Measurements from ENCODE around the gene CIDEA. TPM values are rescaled to one million over a fixed set of nuclear protein-coding genes. Genes with fewer than 3 reads are reported as not detected.

CIDEA gene
- total and polyA plus RNA-seq, 9 of the 15 experiments (the other 6 are each of a cell fraction or from before 2014, with no cell fraction given), result not detected

DNA sequence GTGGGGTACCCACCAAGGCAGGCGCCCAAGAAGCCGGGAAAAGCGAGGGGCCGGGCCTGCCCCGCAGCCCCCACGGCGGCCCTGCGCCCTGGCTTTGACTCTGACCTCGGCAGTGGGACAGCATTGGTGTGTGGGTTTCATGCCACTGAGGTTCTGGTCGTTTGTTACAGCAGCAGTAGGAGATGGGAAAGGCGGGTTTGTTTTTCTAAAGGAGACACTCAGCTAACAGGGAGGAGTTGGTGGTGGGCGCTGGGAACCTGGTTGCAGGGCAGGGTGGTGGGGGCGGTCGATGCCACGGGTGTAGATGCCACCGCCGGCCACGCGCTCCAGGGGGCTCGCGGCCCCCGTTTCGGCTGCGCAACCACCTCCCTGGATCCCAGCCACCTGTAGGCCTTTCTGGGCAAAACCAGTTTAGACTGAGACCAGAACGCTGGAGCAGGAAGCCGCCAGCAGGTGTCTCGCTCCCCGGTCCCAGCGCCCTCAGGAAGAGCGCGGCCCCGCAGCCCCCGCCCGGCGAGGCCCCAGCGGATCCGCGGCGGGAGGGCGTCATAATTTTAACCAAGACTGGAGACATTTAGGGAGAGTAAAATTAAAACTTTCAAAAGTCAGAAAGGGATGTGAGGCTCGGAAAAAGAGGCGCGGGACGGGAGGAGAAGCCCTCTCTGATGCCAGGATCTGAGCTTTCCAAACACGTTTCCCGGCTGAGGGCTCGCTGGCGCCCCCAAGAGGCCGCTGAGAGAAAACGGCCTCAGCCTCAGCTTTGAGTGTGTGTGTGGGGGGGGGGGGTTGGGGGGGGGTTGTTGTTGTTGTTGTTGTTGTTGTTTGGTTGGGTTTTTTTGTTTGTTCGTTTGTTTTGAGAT, 17.4 kb downstream of the CIDEA start (continued):
- no peak for TF ChIP-seq CEBPZ (IDR thresholded peaks at IDR 0.05; ENCODE audit: borderline replicate concordance, low read depth, low read length)
- no peak for TF ChIP-seq ARID2 (IDR thresholded peaks at IDR 0.05)
- TF ChIP-seq OTX1 (CRISPR knock-in tag; IDR thresholded peaks at IDR 0.05), result no peak
- peak; percentile 4; the same call in 1 of the 2 replicates for TF ChIP-seq CREM (IDR thresholded peaks at IDR 0.05; ENCODE audit: low read depth)
- TF ChIP-seq YBX1 (IDR thresholded peaks at IDR 0.05), result no peak
- TF ChIP-seq MED1 (CRISPR knock-in tag; IDR thresholded peaks at IDR 0.05; ENCODE audit: borderline replicate concordance), result no peak
- TF ChIP-seq SIN3A (IDR thresholded peaks at IDR 0.05; ENCODE audit: borderline replicate concordance in 2 of 2, control insufficient read depth in 1 of 2, low read depth in 2 of 2, low read length in 2 of 2), result no peak
- no peak for TF ChIP-seq E2F5 (CRISPR knock-in tag; IDR thresholded peaks at IDR 0.05)
- no peak for TF ChIP-seq USF1 (CRISPR knock-in tag; IDR thresholded peaks at IDR 0.05)
- no peak for TF ChIP-seq ELF4 (CRISPR knock-in tag; IDR thresholded peaks at IDR 0.05)
- peak; percentile 73 for TF ChIP-seq MYC (IDR thresholded peaks at IDR 0.05; ENCODE audit: low read depth, low read length)
- no peak for TF ChIP-seq MYC (CRISPR knock-in tag; IDR thresholded peaks at IDR 0.05; ENCODE audit: borderline replicate concordance, low read depth)
- TF ChIP-seq XRCC3 (IDR thresholded peaks at IDR 0.05), result no peak
- no peak for TF ChIP-seq RBM22 (IDR thresholded peaks at IDR 0.05; ENCODE audit: low read depth, low read length, poor library complexity, severe bottlenecking)
- TF ChIP-seq BCL6 (CRISPR knock-in tag; IDR thresholded peaks at IDR 0.05), result no peak
- no peak for TF ChIP-seq ZNF695 (CRISPR knock-in tag; IDR thresholded peaks at IDR 0.05)
- TF ChIP-seq ZNF3 (CRISPR knock-in tag; IDR thresholded peaks at IDR 0.05), result no peak
- TF ChIP-seq MCM7 (IDR thresholded peaks at IDR 0.05), result no peak
- 0 out of 2 replicates have a peak, but pooled peaks have one; percentile 23 for TF ChIP-seq ARID4B (CRISPR knock-in tag; IDR thresholded peaks at IDR 0.05)

Data from K562 (cell line).